ENCODE results near the gene CHST11.

GRCh38 chr12:104665296-104665695 lies 208.5 kb downstream of the CHST11 start:
- TF ChIP-seq CTCF (IDR thresholded peaks at IDR 0.05) (no peak), POLR2A (IDR thresholded peaks at IDR 0.05) (no peak), POLR2AphosphoS5 (IDR thresholded peaks at IDR 0.05) (no peak)

Measured in breast epithelium (tissue), 3 donors.